ENCODE data around the gene ENDOU. TPM values are rescaled to one million over a fixed set of nuclear protein-coding genes. Genes with fewer than 3 reads are reported as not detected.

The ENDOU gene
- total RNA-seq, 1 experiment from 2014 or later, result 0.11 TPM

GRCh38 chr12:47743311-47743860 lies 18.1 kb upstream of the ENDOU start:
- DNase-seq (ENCODE audit: low read depth), result no peak

- DNase-seq (ENCODE audit: low read depth), result peak; percentile 64
These were observed 17.0 kb upstream of the ENDOU start for GRCh38 chr12:47742253-47742825.

GRCh38 chr12:47741340-47741703 lies 16.0 kb upstream of the ENDOU start:
- DNase-seq (ENCODE audit: low read depth), result peak; percentile 87

GRCh38 chr12:47740606-47741339 lies 15.5 kb upstream of the ENDOU start:
- no peak for DNase-seq (ENCODE audit: low read depth)

GRCh38 chr12:47739979-47740378 lies 14.7 kb upstream of the ENDOU start:
- DNase-seq (ENCODE audit: low read depth), result no peak

GRCh38 chr12:47739297-47739696 lies 14.0 kb upstream of the ENDOU start:
- no peak for DNase-seq (ENCODE audit: low read depth)

GRCh38 chr12:47737936-47738594 lies 12.8 kb upstream of the ENDOU start:
- no peak for DNase-seq (ENCODE audit: low read depth)

- no peak for DNase-seq (ENCODE audit: low read depth)
These were observed 11.8 kb upstream of the ENDOU start for GRCh38 chr12:47736877-47737676.

GRCh38 chr12:47736216-47736615 lies 10.9 kb upstream of the ENDOU start:
- no peak for DNase-seq (ENCODE audit: low read depth)

- no peak for DNase-seq (ENCODE audit: low read depth)
These were observed 10.4 kb upstream of the ENDOU start for GRCh38 chr12:47735649-47736048.

GRCh38 chr12:47734725-47735480 lies 9.6 kb upstream of the ENDOU start:
- no peak for DNase-seq (ENCODE audit: low read depth)

GRCh38 chr12:47733142-47733541 lies 7.9 kb upstream of the ENDOU start:
- DNase-seq (ENCODE audit: low read depth), result no peak

- DNase-seq (ENCODE audit: low read depth), result no peak
These were observed 7.2 kb upstream of the ENDOU start for GRCh38 chr12:47732504-47732903.

GRCh38 chr12:47731723-47732122 lies 6.4 kb upstream of the ENDOU start:
- DNase-seq (ENCODE audit: low read depth), result no peak

- peak; percentile 54 for DNase-seq (ENCODE audit: low read depth)
These were observed 5.1 kb upstream of the ENDOU start for GRCh38 chr12:47730341-47730744.

- no peak for DNase-seq (ENCODE audit: low read depth)
These were observed 3.9 kb upstream of the ENDOU start for GRCh38 chr12:47729233-47729632.

GRCh38 chr12:47725893-47726292 lies 603 bp upstream of the ENDOU start:
- DNase-seq (ENCODE audit: low read depth), result peak; percentile 50

GRCh38 chr12:47722941-47723631 lies 2.2 kb downstream of the ENDOU start:
- DNase-seq (ENCODE audit: low read depth), result no peak

GRCh38 chr12:47722136-47722834 lies 3.0 kb downstream of the ENDOU start:
- DNase-seq (ENCODE audit: low read depth), result no peak

GRCh38 chr12:47721431-47721973 lies 3.8 kb downstream of the ENDOU start:
- DNase-seq (ENCODE audit: low read depth), result no peak

All from Daoy (cell line).